Measurements from ENCODE around the gene NID2. TPM values are rescaled to one million over a fixed set of nuclear protein-coding genes. Genes with fewer than 3 reads are reported as not detected.

Gene NID2
- total RNA-seq, 1 experiment from 2014 or later, result 9.5 TPM

- peaks cover 12% of the 10 kb centered on the region for H3K4me1 Mint-ChIP-seq (ENCODE audit: low read depth, unreplicated experiment)
- no peak overlapping the region for H3K4me3 Mint-ChIP-seq (ENCODE audit: unreplicated experiment)
- peaks cover 7% of the 10 kb centered on the region for H3K36me3 ChIP-seq (ENCODE audit: control insufficient read depth, insufficient read depth, low read length)
- no TSS peak for BruUV-seq (replicated peaks)
- POLR2A ChIA-PET, result no interaction called here
- H3K27me3 Mint-ChIP-seq (ENCODE audit: insufficient read depth, unreplicated experiment), result no peaks in the 10 kb centered on the region
- no peak overlapping the region for H3K27ac Mint-ChIP-seq (ENCODE audit: unreplicated experiment)
- intact Hi-C loops (cut with micrococcal nuclease; ENCODE audit: unreplicated experiment), result no loop called here
- DNase-seq, result no peak
- H3K9me3 ChIP-seq, result no peaks in the 10 kb centered on the region
- no peaks in the 10 kb centered on the region for H3K9me3 Mint-ChIP-seq (ENCODE audit: unreplicated experiment)
- CTCF ChIA-PET, result no interaction called here
- peaks cover 68% of the 10 kb centered on the region for H3K36me3 Mint-ChIP-seq (ENCODE audit: insufficient read depth, unreplicated experiment)
- no peak for TF ChIP-seq CTCF (IDR thresholded peaks at IDR 0.05; ENCODE audit: insufficient read depth in 1 of 2, low read depth in 1 of 2, low read length in 1 of 2, severe bottlenecking in 1 of 2, unreplicated experiment in 1 of 2)
- H3K27me3 ChIP-seq (replicated peaks; ENCODE audit: control insufficient read depth, insufficient read depth, low read length), result no peaks in the 10 kb centered on the region
- H3K4me3 ChIP-seq (ENCODE audit: low read depth, low read length), result no peak overlapping the region
- peaks cover 15% of the 10 kb centered on the region for H3K4me1 ChIP-seq
These were observed 60.7 kb downstream of the NID2 start for GRCh38 chr14:52008136-52008535.

GRCh38 chr14:52007637-52008036 is 61.2 kb downstream of the NID2 start:
- DNase-seq, result peak in 1 of 2 experiments; percentile 35
- intact Hi-C loops (cut with micrococcal nuclease; ENCODE audit: unreplicated experiment), result no loop called here
- POLR2A ChIA-PET, result no interaction called here
- Mint-ChIP-seq H3K27ac (ENCODE audit: unreplicated experiment) (no peak overlapping the region), H3K27me3 (ENCODE audit: insufficient read depth, unreplicated experiment) (no peaks in the 10 kb centered on the region), H3K4me3 (ENCODE audit: unreplicated experiment) (no peak overlapping the region), H3K9me3 (ENCODE audit: unreplicated experiment) (no peaks in the 10 kb centered on the region), H3K36me3 (ENCODE audit: insufficient read depth, unreplicated experiment) (peaks cover 72% of the 10 kb centered on the region), H3K4me1 (ENCODE audit: low read depth, unreplicated experiment) (peaks cover 12% of the 10 kb centered on the region)
- H3K4me1 ChIP-seq, result peaks cover 15% of the 10 kb centered on the region
- BruUV-seq (replicated peaks), result no TSS peak
- H3K36me3 ChIP-seq (ENCODE audit: control insufficient read depth, insufficient read depth, low read length), result peaks cover 7% of the 10 kb centered on the region
- CTCF ChIA-PET, result no interaction called here
- no peak overlapping the region for H3K4me3 ChIP-seq (ENCODE audit: low read depth, low read length)
- no peak for TF ChIP-seq CTCF (IDR thresholded peaks at IDR 0.05; ENCODE audit: insufficient read depth in 1 of 2, low read depth in 1 of 2, low read length in 1 of 2, severe bottlenecking in 1 of 2, unreplicated experiment in 1 of 2)
- H3K27me3 ChIP-seq (replicated peaks; ENCODE audit: control insufficient read depth, insufficient read depth, low read length), result no peaks in the 10 kb centered on the region
- no peaks in the 10 kb centered on the region for H3K9me3 ChIP-seq

DNA sequence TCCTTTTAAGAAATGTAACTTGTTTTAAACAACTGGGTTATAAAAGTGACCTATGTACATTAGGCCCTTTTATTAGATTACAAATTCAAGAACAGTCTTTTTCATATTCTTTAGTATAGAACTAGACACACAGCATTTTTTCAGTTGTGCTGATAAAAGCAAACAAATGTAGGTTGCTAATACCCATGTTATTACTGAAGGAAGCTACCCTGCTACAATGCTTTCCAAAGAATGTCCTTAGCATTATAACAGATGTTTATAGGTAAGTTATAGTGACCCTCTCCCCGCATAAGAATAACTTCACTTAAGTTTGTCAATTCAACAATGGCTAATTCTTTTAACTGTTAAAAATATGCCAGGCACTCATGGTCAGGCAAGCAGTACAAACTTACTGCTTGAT is 61.6 kb downstream of the NID2 start:
- ChIA-PET CTCF (no interaction called here), POLR2A (no interaction called here)
- H3K27me3 ChIP-seq (replicated peaks; ENCODE audit: control insufficient read depth, insufficient read depth, low read length), result no peaks in the 10 kb centered on the region
- H3K36me3 ChIP-seq (ENCODE audit: control insufficient read depth, insufficient read depth, low read length), result peaks cover 7% of the 10 kb centered on the region
- Mint-ChIP-seq H3K4me1 (ENCODE audit: low read depth, unreplicated experiment) (peaks cover 12% of the 10 kb centered on the region), H3K36me3 (ENCODE audit: insufficient read depth, unreplicated experiment) (peaks cover 77% of the 10 kb centered on the region), H3K9me3 (ENCODE audit: unreplicated experiment) (no peaks in the 10 kb centered on the region), H3K4me3 (ENCODE audit: unreplicated experiment) (no peak overlapping the region), H3K27me3 (ENCODE audit: insufficient read depth, unreplicated experiment) (no peaks in the 10 kb centered on the region), H3K27ac (ENCODE audit: unreplicated experiment) (no peak overlapping the region)
- intact Hi-C loops (cut with micrococcal nuclease; ENCODE audit: unreplicated experiment), result no loop called here
- BruUV-seq (replicated peaks), result no TSS peak
- no peak for DNase-seq
- H3K4me3 ChIP-seq (ENCODE audit: low read depth, low read length), result no peak overlapping the region
- no peak for TF ChIP-seq CTCF (IDR thresholded peaks at IDR 0.05; ENCODE audit: insufficient read depth in 1 of 2, low read depth in 1 of 2, low read length in 1 of 2, severe bottlenecking in 1 of 2, unreplicated experiment in 1 of 2)
- H3K9me3 ChIP-seq, result no peaks in the 10 kb centered on the region
- H3K4me1 ChIP-seq, result peaks cover 15% of the 10 kb centered on the region

Measured in Caco-2 (cell line).